SH-SY5Y (cell line): Measurements from ENCODE around the gene THAP3.

ENCODE experiments used
- GATA2 ChIP-seq: IDR thresholded peaks from 2 replicates; pipeline ENCODE4 v1.6.1; 2011; ENCODE audit warnings: mild to moderate bottlenecking, low read depth, low read length
- GATA3 ChIP-seq: IDR thresholded peaks from 2 replicates; pipeline ENCODE4 v1.6.1; 2011; ENCODE audit warnings: low read depth, mild to moderate bottlenecking, low read length, moderate library complexity

- TF ChIP-seq GATA3 (no peak), GATA2 (no peak)
Observed at GRCh38 chr1:6614929-6615785, 9.5 kb upstream of the THAP3 start.
